Measurements from ENCODE around the gene MCM9. TPM values are rescaled to one million over a fixed set of nuclear protein-coding genes. Genes with fewer than 3 reads are reported as not detected.

MCM9 gene
- polyA plus RNA-seq, 1 donor, result 18.9 TPM

- Histone ChIP-seq H3K36me3 (ENCODE audit: control insufficient read depth, insufficient read depth, low read length) (no peaks in the 10 kb centered on the region), H3K4me1 (ENCODE audit: control insufficient read depth, insufficient read depth, low read length) (no peaks in the 10 kb centered on the region), H3K4me3 (ENCODE audit: low read length) (no peak overlapping the region), H3K9me3 (ENCODE audit: control insufficient read depth, low read depth, low read length) (no peaks in the 10 kb centered on the region), H3K27me3 (ENCODE audit: control insufficient read depth, insufficient read depth, low read length) (no peaks in the 10 kb centered on the region), H3K27ac (ENCODE audit: low read length) (no peak overlapping the region)
- WGBS (ENCODE audit: insufficient coverage, low lambda C conversion rate), result 100% methylated on average over 3 of the region's 9 CpGs
- no peak for DNase-seq
Observed at GRCh38 chr6:118881440-118882313, 53.3 kb downstream of the MCM9 start.

- H3K4me3 ChIP-seq (ENCODE audit: low read length), result no peak overlapping the region
- H3K36me3 ChIP-seq (ENCODE audit: control insufficient read depth, insufficient read depth, low read length), result no peaks in the 10 kb centered on the region
- H3K27me3 ChIP-seq (ENCODE audit: control insufficient read depth, insufficient read depth, low read length), result no peaks in the 10 kb centered on the region
- no peak overlapping the region for H3K27ac ChIP-seq (ENCODE audit: low read length)
- no peaks in the 10 kb centered on the region for H3K9me3 ChIP-seq (ENCODE audit: control insufficient read depth, low read depth, low read length)
- DNase-seq, result no peak
- no peaks in the 10 kb centered on the region for H3K4me1 ChIP-seq (ENCODE audit: control insufficient read depth, insufficient read depth, low read length)
- no CpG with 5 or more reads among the region's 2 CpGs for WGBS (ENCODE audit: insufficient coverage, low lambda C conversion rate)
Observed at GRCh38 chr6:118877806-118878205, 57.2 kb downstream of the MCM9 start.

- Histone ChIP-seq H3K36me3 (ENCODE audit: control insufficient read depth, insufficient read depth, low read length) (no peaks in the 10 kb centered on the region), H3K27me3 (ENCODE audit: control insufficient read depth, insufficient read depth, low read length) (no peaks in the 10 kb centered on the region), H3K4me3 (ENCODE audit: low read length) (no peak overlapping the region), H3K4me1 (ENCODE audit: control insufficient read depth, insufficient read depth, low read length) (no peaks in the 10 kb centered on the region), H3K27ac (ENCODE audit: low read length) (no peak overlapping the region), H3K9me3 (ENCODE audit: control insufficient read depth, low read depth, low read length) (no peaks in the 10 kb centered on the region)
- DNase-seq, result no peak
Observed at GRCh38 chr6:118876814-118877213, 58.1 kb downstream of the MCM9 start.

GRCh38 chr6:118876198-118876597, 58.8 kb downstream of the MCM9 start:
- no peak overlapping the region for H3K4me3 ChIP-seq (ENCODE audit: low read length)
- H3K4me1 ChIP-seq (ENCODE audit: control insufficient read depth, insufficient read depth, low read length), result no peaks in the 10 kb centered on the region
- no peak for DNase-seq
- no peak overlapping the region for H3K27ac ChIP-seq (ENCODE audit: low read length)
- H3K36me3 ChIP-seq (ENCODE audit: control insufficient read depth, insufficient read depth, low read length), result no peaks in the 10 kb centered on the region
- WGBS (ENCODE audit: insufficient coverage, low lambda C conversion rate), result 80% methylated on average over 1 of the region's 1 CpG
- H3K9me3 ChIP-seq (ENCODE audit: control insufficient read depth, low read depth, low read length), result no peaks in the 10 kb centered on the region
- H3K27me3 ChIP-seq (ENCODE audit: control insufficient read depth, insufficient read depth, low read length), result no peaks in the 10 kb centered on the region

- Histone ChIP-seq H3K4me3 (ENCODE audit: low read length) (no peak overlapping the region), H3K36me3 (ENCODE audit: control insufficient read depth, insufficient read depth, low read length) (no peaks in the 10 kb centered on the region), H3K27ac (ENCODE audit: low read length) (no peak overlapping the region), H3K4me1 (ENCODE audit: control insufficient read depth, insufficient read depth, low read length) (no peaks in the 10 kb centered on the region), H3K27me3 (ENCODE audit: control insufficient read depth, insufficient read depth, low read length) (no peaks in the 10 kb centered on the region), H3K9me3 (ENCODE audit: control insufficient read depth, low read depth, low read length) (no peaks in the 10 kb centered on the region)
- no peak for DNase-seq
- no CpG with 5 or more reads among the region's 2 CpGs for WGBS (ENCODE audit: insufficient coverage, low lambda C conversion rate)
Observed at GRCh38 chr6:118875672-118876071, 59.3 kb downstream of the MCM9 start.

GRCh38 chr6:118873239-118873638, 61.7 kb downstream of the MCM9 start:
- Histone ChIP-seq H3K27ac (ENCODE audit: low read length) (no peak overlapping the region), H3K4me1 (ENCODE audit: control insufficient read depth, insufficient read depth, low read length) (no peaks in the 10 kb centered on the region), H3K36me3 (ENCODE audit: control insufficient read depth, insufficient read depth, low read length) (no peaks in the 10 kb centered on the region), H3K9me3 (ENCODE audit: control insufficient read depth, low read depth, low read length) (peaks cover 3% of the 10 kb centered on the region), H3K27me3 (ENCODE audit: control insufficient read depth, insufficient read depth, low read length) (no peaks in the 10 kb centered on the region), H3K4me3 (ENCODE audit: low read length) (no peak overlapping the region)
- no peak for DNase-seq
- 100% methylated on average over 1 of the region's 2 CpGs for WGBS (ENCODE audit: insufficient coverage, low lambda C conversion rate)

- Histone ChIP-seq H3K27ac (ENCODE audit: low read length) (no peak overlapping the region), H3K27me3 (ENCODE audit: control insufficient read depth, insufficient read depth, low read length) (no peaks in the 10 kb centered on the region), H3K4me3 (ENCODE audit: low read length) (no peak overlapping the region), H3K4me1 (ENCODE audit: control insufficient read depth, insufficient read depth, low read length) (no peaks in the 10 kb centered on the region), H3K36me3 (ENCODE audit: control insufficient read depth, insufficient read depth, low read length) (no peaks in the 10 kb centered on the region), H3K9me3 (ENCODE audit: control insufficient read depth, low read depth, low read length) (peaks cover 6% of the 10 kb centered on the region)
- no peak for DNase-seq
- 100% methylated on average over 1 of the region's 2 CpGs for WGBS (ENCODE audit: insufficient coverage, low lambda C conversion rate)
Observed at GRCh38 chr6:118872726-118873125, 62.2 kb downstream of the MCM9 start.

GRCh38 chr6:118872318-118872717, 62.6 kb downstream of the MCM9 start:
- Histone ChIP-seq H3K4me3 (ENCODE audit: low read length) (no peak overlapping the region), H3K4me1 (ENCODE audit: control insufficient read depth, insufficient read depth, low read length) (no peaks in the 10 kb centered on the region), H3K27ac (ENCODE audit: low read length) (no peak overlapping the region), H3K27me3 (ENCODE audit: control insufficient read depth, insufficient read depth, low read length) (no peaks in the 10 kb centered on the region), H3K36me3 (ENCODE audit: control insufficient read depth, insufficient read depth, low read length) (no peaks in the 10 kb centered on the region), H3K9me3 (ENCODE audit: control insufficient read depth, low read depth, low read length) (peaks cover 6% of the 10 kb centered on the region)
- DNase-seq, result no peak

GRCh38 chr6:118871331-118871730, 63.6 kb downstream of the MCM9 start:
- H3K9me3 ChIP-seq (ENCODE audit: control insufficient read depth, low read depth, low read length), result peaks cover 8% of the 10 kb centered on the region
- H3K27me3 ChIP-seq (ENCODE audit: control insufficient read depth, insufficient read depth, low read length), result no peaks in the 10 kb centered on the region
- no peak overlapping the region for H3K4me3 ChIP-seq (ENCODE audit: low read length)
- no CpG with 5 or more reads among the region's 5 CpGs for WGBS (ENCODE audit: insufficient coverage, low lambda C conversion rate)
- no peak overlapping the region for H3K27ac ChIP-seq (ENCODE audit: low read length)
- H3K36me3 ChIP-seq (ENCODE audit: control insufficient read depth, insufficient read depth, low read length), result no peaks in the 10 kb centered on the region
- H3K4me1 ChIP-seq (ENCODE audit: control insufficient read depth, insufficient read depth, low read length), result no peaks in the 10 kb centered on the region
- no peak for DNase-seq

GRCh38 chr6:118869894-118870589, 64.9 kb downstream of the MCM9 start:
- Histone ChIP-seq H3K36me3 (ENCODE audit: control insufficient read depth, insufficient read depth, low read length) (no peaks in the 10 kb centered on the region), H3K9me3 (ENCODE audit: control insufficient read depth, low read depth, low read length) (peaks cover 12% of the 10 kb centered on the region), H3K4me1 (ENCODE audit: control insufficient read depth, insufficient read depth, low read length) (no peaks in the 10 kb centered on the region), H3K27me3 (ENCODE audit: control insufficient read depth, insufficient read depth, low read length) (no peaks in the 10 kb centered on the region), H3K27ac (ENCODE audit: low read length) (no peak overlapping the region), H3K4me3 (ENCODE audit: low read length) (no peak overlapping the region)
- no peak for DNase-seq
- 100% methylated on average over 1 of the region's 2 CpGs for whole genome bisulfite sequencing (ENCODE audit: insufficient coverage, low lambda C conversion rate)

- WGBS (ENCODE audit: insufficient coverage, low lambda C conversion rate), result 83% methylated on average over 2 of the region's 2 CpGs
Observed at GRCh38 chr6:118869350-118869749, 65.6 kb downstream of the MCM9 start.

More at GRCh38 chr6:118869350-118869749, 65.6 kb downstream of the MCM9 start:
- Histone ChIP-seq H3K4me3 (ENCODE audit: low read length) (no peak overlapping the region), H3K9me3 (ENCODE audit: control insufficient read depth, low read depth, low read length) (peaks cover 12% of the 10 kb centered on the region), H3K27me3 (ENCODE audit: control insufficient read depth, insufficient read depth, low read length) (no peaks in the 10 kb centered on the region), H3K27ac (ENCODE audit: low read length) (no peak overlapping the region), H3K4me1 (ENCODE audit: control insufficient read depth, insufficient read depth, low read length) (no peaks in the 10 kb centered on the region), H3K36me3 (ENCODE audit: control insufficient read depth, insufficient read depth, low read length) (peaks cover 2% of the 10 kb centered on the region)
- DNase-seq, result no peak

Measured in large intestine (tissue), 3 donors.